GM20000 (cell line): Measurements from ENCODE around the gene CEMIP.

Experiments
- DNase-seq: peaks from one replicate; pipeline ENCODE4 v3.0.0; 2012; ENCODE audit warnings: low spot score
- TF ChIP-seq, protein P1 (sequence below): IDR thresholded peaks from 2 replicates; pipeline ENCODE4 v1.5.1; 2012; ENCODE audit warnings: mild to moderate bottlenecking, control low read depth; ENCODE audit errors: extremely low read depth, missing control alignments

The CEMIP gene

DNA sequence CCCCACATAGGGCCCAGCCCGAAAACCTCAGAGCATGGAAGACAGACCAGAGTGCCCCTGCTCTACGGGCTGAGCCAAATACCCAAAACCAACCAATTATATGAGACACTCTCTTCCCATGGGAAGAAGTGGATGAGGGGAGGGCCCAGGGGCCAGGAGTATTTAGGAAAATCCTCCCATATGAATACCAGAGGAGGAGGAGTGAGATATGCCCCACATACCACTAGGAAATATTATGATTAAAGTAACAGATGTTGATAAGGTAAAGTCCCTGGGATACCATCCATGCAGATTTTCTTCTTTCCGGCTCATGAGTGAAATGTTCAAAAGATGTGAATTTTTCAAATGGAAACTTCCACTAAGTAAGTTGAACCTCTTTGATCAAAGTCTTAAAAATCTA lies 160.0 kb downstream of the CEMIP start:
- TF ChIP-seq, protein P1, sequence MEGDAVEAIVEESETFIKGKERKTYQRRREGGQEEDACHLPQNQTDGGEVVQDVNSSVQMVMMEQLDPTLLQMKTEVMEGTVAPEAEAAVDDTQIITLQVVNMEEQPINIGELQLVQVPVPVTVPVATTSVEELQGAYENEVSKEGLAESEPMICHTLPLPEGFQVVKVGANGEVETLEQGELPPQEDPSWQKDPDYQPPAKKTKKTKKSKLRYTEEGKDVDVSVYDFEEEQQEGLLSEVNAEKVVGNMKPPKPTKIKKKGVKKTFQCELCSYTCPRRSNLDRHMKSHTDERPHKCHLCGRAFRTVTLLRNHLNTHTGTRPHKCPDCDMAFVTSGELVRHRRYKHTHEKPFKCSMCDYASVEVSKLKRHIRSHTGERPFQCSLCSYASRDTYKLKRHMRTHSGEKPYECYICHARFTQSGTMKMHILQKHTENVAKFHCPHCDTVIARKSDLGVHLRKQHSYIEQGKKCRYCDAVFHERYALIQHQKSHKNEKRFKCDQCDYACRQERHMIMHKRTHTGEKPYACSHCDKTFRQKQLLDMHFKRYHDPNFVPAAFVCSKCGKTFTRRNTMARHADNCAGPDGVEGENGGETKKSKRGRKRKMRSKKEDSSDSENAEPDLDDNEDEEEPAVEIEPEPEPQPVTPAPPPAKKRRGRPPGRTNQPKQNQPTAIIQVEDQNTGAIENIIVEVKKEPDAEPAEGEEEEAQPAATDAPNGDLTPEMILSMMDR: no peak
- no peak for DNase-seq

DNA sequence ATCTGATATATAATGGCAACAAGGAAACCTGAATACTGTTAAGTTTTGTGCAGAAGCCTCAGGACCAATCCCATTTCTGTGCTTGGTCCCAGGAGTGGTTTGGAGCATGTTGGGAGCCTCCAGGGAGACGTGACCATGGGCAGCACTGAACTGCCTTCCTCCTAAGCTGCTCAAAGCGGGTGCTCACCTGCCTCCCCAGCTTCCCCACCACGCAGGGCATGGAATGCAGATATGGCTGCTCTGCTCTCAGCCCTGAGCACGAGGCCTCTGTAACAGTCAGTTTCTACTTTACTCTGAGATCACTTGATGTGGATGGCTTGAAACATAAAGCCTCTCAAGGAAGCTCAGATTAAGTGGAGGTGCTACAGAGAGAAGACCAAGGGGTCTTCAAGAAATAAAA lies 161.2 kb downstream of the CEMIP start:
- DNase-seq: no peak
- TF ChIP-seq, protein P1: no peak

DNA sequence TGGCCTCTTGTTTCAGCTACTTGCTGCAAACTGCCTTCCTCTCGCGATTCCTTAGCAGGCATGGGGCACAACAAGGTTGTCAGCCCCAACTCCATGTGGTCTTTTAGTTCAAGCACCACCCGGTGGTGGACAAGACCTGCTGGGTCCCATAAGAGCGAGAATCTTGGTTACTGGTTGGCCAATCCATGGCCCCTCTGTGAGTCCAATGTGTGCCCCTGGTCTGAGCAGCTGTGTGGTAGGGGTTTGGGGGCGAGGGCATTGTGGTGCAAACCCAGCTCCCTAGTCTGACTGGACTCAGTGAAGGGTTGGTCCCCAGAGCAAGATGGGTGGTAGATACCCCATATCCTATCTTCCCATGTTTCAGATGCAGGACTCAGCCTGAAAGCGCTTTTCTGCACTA lies 161.7 kb downstream of the CEMIP start:
- DNase-seq: no peak
- TF ChIP-seq, protein P1: no peak

DNA sequence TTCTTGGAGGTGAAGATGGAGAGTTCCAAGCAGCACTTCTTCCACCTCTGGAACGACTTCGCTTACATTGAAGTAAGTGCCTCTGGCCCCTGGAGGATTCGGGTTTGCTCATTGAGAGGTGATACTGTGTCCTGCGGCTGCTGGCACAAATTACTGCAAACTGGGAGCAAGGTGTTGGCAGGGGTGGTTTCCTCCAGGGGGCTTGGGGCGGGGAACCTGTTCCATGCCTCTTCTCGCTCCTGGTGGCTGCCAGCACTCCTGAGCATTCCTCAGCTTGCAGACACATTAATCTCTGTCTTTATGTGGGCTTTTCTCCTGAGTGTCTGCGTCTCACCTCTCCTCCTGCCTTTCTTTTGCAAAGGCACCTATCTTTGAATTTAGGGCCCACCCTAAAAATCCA lies 163.1 kb downstream of the CEMIP start:
- TF ChIP-seq, protein P1: no peak
- DNase-seq: no peak

DNA sequence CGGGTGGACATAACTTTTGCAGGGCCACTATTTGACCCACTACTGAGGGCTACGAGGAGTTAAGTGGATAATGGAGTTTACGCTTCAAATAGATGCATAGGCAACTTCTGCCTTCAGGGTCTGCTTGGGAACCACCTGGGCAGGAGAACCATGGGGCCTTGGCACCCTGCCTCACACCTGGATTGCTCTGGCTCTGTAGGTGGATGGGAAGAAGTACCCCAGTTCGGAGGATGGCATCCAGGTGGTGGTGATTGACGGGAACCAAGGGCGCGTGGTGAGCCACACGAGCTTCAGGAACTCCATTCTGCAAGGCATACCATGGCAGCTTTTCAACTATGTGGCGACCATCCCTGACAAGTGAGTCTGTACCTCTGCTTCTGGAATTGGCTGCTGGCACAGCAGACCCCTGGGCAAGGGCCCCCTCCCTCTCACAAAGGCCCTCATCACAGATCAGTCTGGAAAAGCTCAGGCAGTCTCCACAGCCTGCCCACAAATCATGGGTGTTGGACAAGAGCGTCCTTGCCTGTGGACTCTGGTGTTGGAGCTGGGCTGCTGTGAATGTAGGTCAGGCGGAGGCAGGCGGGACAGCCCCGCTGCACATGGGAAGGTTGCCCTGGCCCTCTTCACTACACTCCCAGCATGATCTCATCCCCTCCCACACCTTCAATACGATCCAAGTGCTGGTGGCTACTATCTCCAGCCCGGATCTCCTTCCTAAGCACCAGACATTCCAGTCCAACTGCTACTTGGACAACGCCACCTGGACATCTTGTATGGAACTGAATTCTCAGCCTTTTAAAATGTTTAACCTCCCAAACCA lies 163.8 kb downstream of the CEMIP start:
- TF ChIP-seq, protein P1: no peak
- DNase-seq: no peak

DNA sequence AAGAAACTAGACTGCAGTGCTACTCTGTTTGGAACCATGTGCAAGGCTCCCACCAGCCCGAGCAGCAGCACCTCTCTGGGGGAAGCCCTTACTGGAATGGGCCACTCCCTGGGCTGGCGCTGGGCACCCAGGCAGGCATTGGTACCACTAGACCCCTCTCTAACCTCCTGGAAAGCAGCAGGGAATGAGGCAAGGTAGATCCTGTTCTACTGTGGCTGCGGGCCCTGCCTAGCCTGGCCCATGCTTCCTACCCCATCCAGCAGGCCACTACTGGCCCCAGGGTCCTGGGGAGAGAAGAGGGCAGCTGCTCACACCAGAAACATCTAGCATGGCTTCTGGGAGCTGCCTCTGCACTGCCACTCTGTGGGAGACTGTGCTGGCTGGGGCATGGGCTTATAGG lies 165.6 kb downstream of the CEMIP start:
- TF ChIP-seq, protein P1: no peak
- no peak for DNase-seq

DNA sequence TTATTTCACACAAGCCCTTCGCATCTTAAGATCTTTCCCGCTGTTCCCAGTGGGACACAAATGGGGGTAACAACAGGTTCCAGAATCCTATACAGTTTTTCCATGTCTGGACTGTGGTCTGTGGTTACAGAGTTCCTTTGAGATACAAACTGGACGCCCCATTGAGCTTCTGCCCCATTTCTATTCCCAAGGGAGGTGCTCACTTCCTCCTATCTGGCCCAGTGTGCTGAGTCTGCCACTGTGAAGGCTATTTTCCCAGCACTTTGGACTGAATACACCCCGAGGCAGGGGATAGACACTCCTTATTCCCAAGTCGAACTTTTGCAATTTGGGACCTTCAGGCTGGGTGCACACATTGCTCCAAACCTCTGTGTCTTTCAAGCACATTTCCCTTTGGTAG lies 166.4 kb downstream of the CEMIP start:
- DNase-seq: no peak

More for the DNA sequence above, 166.4 kb downstream of the CEMIP start:
- TF ChIP-seq, protein P1: no peak
